Fibroblast of lung (primary cell): Measurements from ENCODE around the gene TNK2.

Experiments used
- CTCF ChIP-seq, 2 donors: IDR thresholded peaks in 1 of 2; conservative IDR thresholded peaks in 1 of 2; 1 replicate in 1 of 2; 2 replicates in 1 of 2; pipeline ENCODE4 v1.5.1; 2011 to 2012; ENCODE audit warnings: low read length in 2 of 2, control low read depth in 1 of 2, inconsistent platforms in 1 of 2, low read depth in 1 of 2, mild to moderate bottlenecking in 1 of 2
- EZH2 ChIP-seq: IDR thresholded peaks from 2 replicates; pipeline ENCODE4 v1.5.1; 2012; ENCODE audit warnings: low read length, control low read depth, mild to moderate bottlenecking; ENCODE audit errors: missing control alignments

- TF ChIP-seq CTCF (conservative IDR thresholded peaks at IDR 0.05 in 1 of 2, IDR thresholded peaks at IDR 0.05 in 1 of 2; ENCODE audit: low read depth in 1 of 2, low read length in 2 of 2) (no peak), EZH2 (no peak)
These were observed 94.3 kb downstream of the TNK2 start for GRCh38 chr3:195813916-195814640.
